ENCODE results near the gene DTD2.
"Not testable (repeated sequence)": the region's sequence is repeated elsewhere in the genome, so short reads cannot be mapped to it uniquely, and the experiment has no call there.

The DTD2 gene

GRCh38 chr14:31442284-31442683 lies 15.0 kb downstream of the DTD2 start:
- FAIRE-seq: no peak
- DNase-seq (ENCODE audit: low spot score): no peak

- DNase-seq (ENCODE audit: low spot score) (no peak), FAIRE-seq (no peak)
Measured at GRCh38 chr14:31441273-31442111, 15.8 kb downstream of the DTD2 start.

DNA sequence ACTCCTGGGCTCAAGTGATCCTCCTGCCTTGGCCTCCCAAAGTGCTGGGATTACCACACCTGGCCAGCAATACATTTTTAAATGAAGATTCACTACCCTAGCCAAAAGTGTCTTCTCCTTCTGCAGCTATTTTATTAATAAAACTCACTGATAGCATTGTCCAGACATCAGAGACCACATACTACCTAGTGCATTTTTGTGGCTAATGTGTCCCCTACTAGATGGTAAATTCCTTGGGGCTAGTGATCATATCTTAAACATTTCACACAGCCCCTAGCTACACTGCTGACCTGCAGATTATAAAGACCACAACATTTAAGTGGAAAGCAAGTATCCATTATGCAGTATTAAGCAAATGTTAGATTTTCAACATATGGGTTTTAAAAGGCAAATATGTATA lies 17.0 kb downstream of the DTD2 start:
- no peak for FAIRE-seq
- DNase-seq (ENCODE audit: low spot score): no peak

- DNase-seq (ENCODE audit: low spot score) (no peak), FAIRE-seq (no peak)
Measured at GRCh38 chr14:31439561-31439960, 17.7 kb downstream of the DTD2 start.

DNA sequence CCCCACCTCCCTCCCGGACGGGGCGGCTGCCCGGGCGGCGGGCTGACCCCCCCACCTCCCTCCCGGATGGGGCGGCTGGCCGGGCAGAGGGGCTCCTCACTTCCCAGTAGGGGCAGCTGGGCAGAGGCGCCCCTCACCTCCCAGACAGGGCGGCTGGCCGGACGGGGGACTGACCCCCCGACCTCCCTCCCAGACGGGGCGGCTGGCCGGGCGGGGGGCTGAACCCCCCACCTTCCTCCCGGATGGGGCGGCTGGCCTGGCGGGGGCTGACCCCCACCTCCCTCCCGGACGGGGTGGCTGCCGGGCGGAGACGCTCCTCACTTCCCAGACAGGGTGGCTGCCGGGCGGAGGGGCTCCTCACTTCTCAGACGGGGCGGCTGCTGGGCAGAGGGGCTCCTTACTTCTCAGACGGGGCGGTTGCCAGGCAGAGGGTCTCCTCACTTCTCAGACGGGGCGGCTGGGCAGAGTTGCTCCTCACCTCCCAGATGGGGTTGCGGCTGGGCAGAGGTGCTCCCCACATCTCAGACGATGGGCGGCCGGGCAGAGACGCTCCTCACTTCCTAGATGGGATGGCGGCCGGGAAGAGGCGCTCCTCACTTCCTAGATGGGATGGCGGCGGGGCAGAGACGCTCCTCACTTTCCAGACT lies 20.1 kb downstream of the DTD2 start:
- FAIRE-seq; DNase-seq (ENCODE audit: low spot score): not testable (repeated sequence)

- no peak for DNase-seq (ENCODE audit: low spot score)
- FAIRE-seq: no peak
Measured at GRCh38 chr14:31435276-31435675, 22.0 kb downstream of the DTD2 start.

GRCh38 chr14:31430634-31431264 lies 26.6 kb downstream of the DTD2 start:
- DNase-seq (ENCODE audit: low spot score): no peak
- no peak for FAIRE-seq

DNA sequence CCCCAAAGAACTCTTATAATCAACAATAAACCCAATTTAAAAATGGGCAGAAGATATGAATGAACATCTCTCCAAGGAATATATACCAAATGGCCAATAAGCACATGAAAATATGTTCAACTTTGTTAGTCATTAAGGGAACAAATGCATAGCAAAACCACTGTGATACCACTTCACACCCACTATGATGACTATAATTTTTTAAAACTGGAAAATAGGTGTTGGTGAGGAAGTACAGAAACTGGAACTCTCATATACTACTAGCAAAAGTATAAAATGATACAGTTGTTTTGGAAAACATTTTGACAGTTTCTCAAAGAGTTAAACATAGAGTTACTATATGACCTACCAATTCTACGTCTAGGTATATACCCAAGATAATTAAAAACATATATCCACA lies 27.5 kb downstream of the DTD2 start:
- FAIRE-seq: no peak

DNA sequence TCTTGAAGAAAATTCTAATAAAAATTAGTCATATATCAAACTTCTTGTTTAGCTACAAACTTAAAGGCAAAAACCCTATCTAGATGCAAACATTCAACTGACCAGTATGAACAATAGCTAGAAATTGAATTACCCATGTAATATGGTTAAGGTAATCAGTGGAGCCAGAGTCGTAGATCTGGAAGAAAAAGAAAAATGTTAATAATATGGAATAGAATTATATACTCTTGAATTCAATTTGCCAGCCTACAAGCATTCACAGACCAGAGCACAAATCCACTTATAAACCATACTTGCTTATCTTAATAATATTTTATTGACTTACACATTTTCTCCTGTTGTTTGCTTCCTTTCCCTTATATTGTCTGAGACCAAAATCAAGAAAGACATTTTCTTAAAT lies 29.3 kb downstream of the DTD2 start:
- no peak for FAIRE-seq
- DNase-seq (ENCODE audit: low spot score): no peak

More for the DNA sequence above, 27.5 kb downstream of the DTD2 start:
- no peak for DNase-seq (ENCODE audit: low spot score)

DNA sequence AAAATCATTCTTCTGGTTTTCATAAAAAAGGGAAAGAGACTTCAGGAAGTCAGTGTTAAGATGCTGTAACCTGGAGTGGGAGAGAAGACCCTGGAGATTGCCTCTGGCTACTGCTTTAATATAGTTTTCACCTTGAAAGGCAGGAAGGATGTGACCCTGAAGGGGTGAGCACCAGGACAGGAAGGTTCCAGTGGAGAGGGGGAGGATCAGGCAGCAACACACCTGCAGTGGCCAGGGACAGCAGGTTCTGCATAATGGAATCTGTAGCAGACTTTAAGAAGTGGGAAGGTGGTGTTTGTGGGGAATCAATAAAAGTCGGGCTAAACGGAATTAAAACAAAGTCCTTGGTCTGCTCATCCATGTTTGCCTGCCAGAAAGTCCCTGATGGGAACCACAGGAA lies 30.6 kb downstream of the DTD2 start:
- DNase-seq (ENCODE audit: low spot score): no peak
- FAIRE-seq: no peak

GRCh38 chr14:31425905-31426304 lies 31.4 kb downstream of the DTD2 start:
- DNase-seq (ENCODE audit: low spot score): no peak
- FAIRE-seq: no peak

DNA sequence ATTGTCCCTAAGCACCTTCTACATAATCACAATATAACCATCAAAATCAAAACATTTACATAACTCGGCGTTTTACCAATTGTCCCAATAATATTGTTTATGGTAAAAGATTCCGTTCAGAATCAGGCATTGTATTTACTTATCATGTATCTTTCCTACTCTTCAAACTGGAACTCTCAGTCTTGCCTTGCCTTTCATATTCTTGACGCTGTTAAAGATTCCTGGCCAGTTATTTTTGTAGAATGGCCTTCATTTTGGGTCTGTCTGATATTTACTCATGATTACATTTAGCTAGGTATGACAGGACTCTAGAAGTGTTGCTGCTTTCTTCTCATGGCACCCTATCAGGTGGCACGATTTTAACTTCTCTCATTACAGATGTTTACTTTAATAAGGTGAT lies 36.1 kb downstream of the DTD2 start:
- no peak for DNase-seq (ENCODE audit: low spot score)
- no peak for FAIRE-seq

DNA sequence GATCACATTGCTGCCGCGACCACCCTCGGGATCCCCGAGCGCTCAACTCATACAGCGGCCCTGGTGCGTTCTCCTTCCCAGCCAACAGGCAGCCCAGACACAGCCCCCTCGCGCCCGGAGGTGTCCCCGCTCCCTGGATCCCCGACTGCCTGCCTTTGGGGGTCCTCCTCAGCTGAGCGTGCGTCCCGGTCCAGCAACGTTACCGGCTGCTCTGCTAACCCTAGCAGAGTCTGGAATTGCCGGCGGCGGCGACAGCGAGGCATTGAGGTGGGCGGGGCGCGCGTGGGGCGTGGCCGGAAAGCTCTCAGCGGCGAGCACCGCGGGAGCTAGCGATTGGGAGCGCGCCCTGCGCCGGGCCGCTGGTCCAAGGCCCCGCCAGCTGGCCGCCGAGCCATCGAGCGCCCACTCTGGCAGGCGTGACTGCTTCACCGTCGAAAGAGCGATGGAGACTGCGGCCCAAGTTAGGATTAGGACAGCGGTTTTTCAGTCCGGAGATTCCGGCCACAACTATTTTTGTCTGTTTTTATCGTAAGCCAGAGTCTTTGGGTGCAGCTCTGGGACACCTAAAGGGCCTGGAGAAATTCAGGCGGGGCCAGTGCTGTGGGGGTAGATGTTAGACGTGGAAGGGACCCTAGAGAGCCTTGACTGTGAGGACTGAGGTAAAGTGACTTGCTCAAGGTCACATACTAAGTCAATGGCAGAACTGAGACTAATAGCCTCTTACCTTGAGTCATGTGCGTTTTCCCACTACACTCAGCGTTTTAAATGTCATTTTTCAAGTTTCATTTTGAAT lies 36.8 kb downstream of the DTD2 start, which contains the start of gene HEATR5A:
Gene HEATR5A, minus strand, starts transcription at position 232 of the 793 bp plus-strand sequence. CDS start 17,575 bp downstream, outside the sequence.
- FAIRE-seq (no peak), DNase-seq (ENCODE audit: low spot score) (peak; percentile 71)

GRCh38 chr14:31419967-31420318 lies 37.4 kb downstream of the DTD2 start:
- no peak for FAIRE-seq
- DNase-seq (ENCODE audit: low spot score): peak; percentile 12

GRCh38 chr14:31419179-31419966 lies 37.9 kb downstream of the DTD2 start:
- DNase-seq (ENCODE audit: low spot score) (no peak), FAIRE-seq (no peak)

DNA sequence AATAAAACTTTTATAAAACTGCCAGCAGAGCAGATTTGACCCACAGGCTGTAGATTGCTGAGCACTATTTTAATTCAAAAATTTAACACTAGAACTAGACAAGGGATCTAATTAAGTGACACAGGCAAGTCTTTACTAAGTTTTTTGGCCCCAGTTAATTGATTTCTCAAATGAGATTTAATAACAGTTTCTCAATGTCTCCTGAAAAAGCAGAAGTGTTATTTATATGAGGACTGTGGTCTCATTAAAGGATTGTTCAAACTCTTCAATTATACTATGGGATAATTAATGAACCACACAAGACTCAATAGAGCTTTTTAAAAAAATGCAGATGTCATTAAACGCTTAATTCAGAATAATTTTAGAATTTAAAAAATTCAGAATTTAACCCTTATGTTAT lies 38.9 kb downstream of the DTD2 start:
- DNase-seq (ENCODE audit: low spot score): no peak
- no peak for FAIRE-seq

GRCh38 chr14:31414190-31414833 lies 43.0 kb downstream of the DTD2 start:
- DNase-seq (ENCODE audit: low spot score): no peak

DNA sequence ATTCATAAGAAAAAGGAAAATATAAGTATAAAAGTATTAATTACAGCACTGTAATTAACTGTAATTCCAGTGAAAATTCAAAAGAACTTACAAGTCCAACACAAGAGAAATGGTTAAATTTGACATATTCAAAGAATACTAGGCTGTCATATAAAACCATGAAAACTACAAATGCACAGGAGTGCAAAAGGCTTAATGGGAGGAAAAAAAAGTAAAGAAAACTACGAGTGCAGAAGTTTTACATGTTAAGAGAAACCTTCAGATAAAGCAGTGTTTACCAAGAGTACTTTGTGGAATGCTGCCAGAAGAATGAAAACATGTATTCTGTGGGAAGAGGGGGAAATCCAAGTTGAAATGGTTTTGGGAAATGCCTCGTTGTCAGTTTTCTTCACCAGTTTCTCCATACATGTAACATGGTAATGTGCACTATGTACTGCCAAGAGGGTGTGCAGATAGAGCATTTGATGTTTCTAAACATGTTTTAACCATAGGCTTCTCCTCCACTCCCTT lies 46.0 kb downstream of the DTD2 start:
- DNase-seq (ENCODE audit: low spot score) (no peak), FAIRE-seq (no peak)

More at GRCh38 chr14:31414190-31414833, 43.0 kb downstream of the DTD2 start:
- FAIRE-seq: no peak

- DNase-seq (ENCODE audit: low spot score) (no peak), FAIRE-seq (no peak)
Measured at GRCh38 chr14:31410048-31410650, 47.2 kb downstream of the DTD2 start.

DNA sequence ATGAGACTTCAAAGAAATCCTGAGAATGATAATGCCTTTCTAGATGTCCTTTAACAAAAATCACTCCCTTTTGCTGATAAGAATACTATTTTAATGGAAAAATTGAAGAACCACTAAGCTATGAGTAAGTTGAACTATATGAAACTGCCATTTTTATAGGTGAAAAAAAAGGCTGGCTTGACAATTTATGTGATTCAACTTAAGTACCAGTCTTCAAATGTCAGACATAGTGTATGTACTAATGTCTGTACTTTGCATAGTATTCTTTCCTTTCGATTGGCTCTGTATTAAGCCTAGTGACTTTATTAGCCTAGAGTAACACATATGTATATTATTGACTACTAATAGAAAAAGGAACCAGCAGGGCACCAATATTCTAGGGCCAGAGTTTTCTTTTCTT lies 48.9 kb downstream of the DTD2 start:
- FAIRE-seq (no peak), DNase-seq (ENCODE audit: low spot score) (no peak)

Data from RCC 7860 (cell line).